K562 (cell line): ENCODE measurements around the gene UPK2. TPM values are rescaled to one million over a fixed set of nuclear protein-coding genes. Genes with fewer than 3 reads are reported as not detected.
A peak's percentile ranks its signal among the peaks of the same experiment; 100 is the strongest.

Experiments used
- ASH1L ChIP-seq: fragments of 450-650 bp; IDR thresholded peaks from 2 replicates; pipeline ENCODE4 v1.6.1; 2018; ENCODE audit warnings: borderline replicate concordance, mild to moderate bottlenecking, low read depth; ENCODE audit not compliant: partially characterized antibody
- BRD4 ChIP-seq: fragments of 200-600 bp; sonication (generic); IDR thresholded peaks from 2 replicates; pipeline ENCODE4 v1.6.1; 2017; ENCODE audit warnings: inconsistent platforms
- ELF4 ChIP-seq: fragments of 450-650 bp; formaldehyde crosslinking; IDR thresholded peaks from 2 replicates; pipeline ENCODE4 v1.4.0; 2022; ENCODE audit warnings: missing genetic modification characterization
- ELK1 ChIP-seq: sonication (generic); formaldehyde crosslinking; IDR thresholded peaks from 2 replicates; pipeline ENCODE4 v1.8.1; 2022; ENCODE audit warnings: missing genetic modification reagents
- EP400 ChIP-seq: fragments of 450-650 bp; IDR thresholded peaks from 2 replicates; pipeline ENCODE4 v1.6.1; 2017; ENCODE audit warnings: antibody characterized with exemption, mild to moderate bottlenecking, moderate library complexity
- ETV1 ChIP-seq: fragments of 450-650 bp; conservative IDR thresholded peaks from 2 replicates; pipeline ENCODE4 v1.6.1; 2016; ENCODE audit warnings: missing genetic modification characterization, control low read depth, low read depth, missing compliant biosample characterization
- ETV6 ChIP-seq, 3 experiments: fragments of 150-350 bp in 1 of 3; sonication (generic) in 1 of 3; formaldehyde crosslinking in 1 of 3; IDR thresholded peaks; 2 replicates each; pipeline versions ENCODE4 v1.6.1 to v1.8.0; 2014 to 2022; ENCODE audit warnings: borderline replicate concordance in 2 of 3, low read depth in 2 of 3, antibody characterized with exemption in 1 of 3, low read length in 1 of 3, mild to moderate bottlenecking in 1 of 3, missing genetic modification reagents in 1 of 3
- FOXK1 ChIP-seq: sonication (generic); formaldehyde crosslinking; IDR thresholded peaks from 2 replicates; pipeline ENCODE4 v1.8.0; 2022; ENCODE audit warnings: missing genetic modification reagents, mild to moderate bottlenecking, borderline replicate concordance
- GATAD2B ChIP-seq: fragments of 450-650 bp; IDR thresholded peaks from 2 replicates; pipeline ENCODE4 v1.6.1; 2017; ENCODE audit warnings: mild to moderate bottlenecking, borderline replicate concordance
- KDM4B ChIP-seq, 2 experiments: fragments of 450-650 bp in 1 of 2; sonication (generic) in 1 of 2; IDR thresholded peaks; 2 replicates each; pipeline ENCODE4 v1.6.1; 2016 to 2017; ENCODE audit warnings: borderline replicate concordance in 2 of 2, antibody characterized with exemption in 1 of 2, low read depth in 1 of 2, mild to moderate bottlenecking in 1 of 2
- PRMT5 ChIP-seq: sonication (generic); formaldehyde crosslinking; IDR thresholded peaks from 2 replicates; pipeline ENCODE4 v1.5.0; 2020; ENCODE audit warnings: missing genetic modification reagents
- RFX5 ChIP-seq: IDR thresholded peaks from 2 replicates; pipeline ENCODE4 v1.6.1; 2011; ENCODE audit warnings: low read depth, mild to moderate bottlenecking, improper control_type of control experiment, low read length
- SIN3B ChIP-seq: fragments of 450-650 bp; IDR thresholded peaks from 2 replicates; pipeline ENCODE4 v1.6.1; 2017; ENCODE audit warnings: low read depth, mild to moderate bottlenecking, moderate library complexity
- SP2 ChIP-seq: IDR thresholded peaks from 2 replicates; pipeline ENCODE4 v1.6.1; 2011; ENCODE audit warnings: mild to moderate bottlenecking, low read depth, low read length, moderate library complexity; ENCODE audit not compliant: poor library complexity, severe bottlenecking; ENCODE audit errors: extremely low read depth
- SRF ChIP-seq, 2 experiments: fragments of 250-450, 450-650 bp in 1 of 2; sonication (Bioruptor Pico) in 1 of 2; sonication (generic) in 1 of 2; formaldehyde crosslinking; IDR thresholded peaks; 2 replicates each; pipeline versions ENCODE4 v1.5.0 to v1.5.1; 2020 to 2022; ENCODE audit warnings: mild to moderate bottlenecking in 1 of 2, missing genetic modification reagents in 1 of 2
- TAF15 ChIP-seq: fragments of 200-400 bp; formaldehyde crosslinking; IDR thresholded peaks from 2 replicates; pipeline ENCODE4 v1.6.1; 2017; ENCODE audit warnings: mild to moderate bottlenecking, low read depth, low read length, moderate library complexity
- TARDBP ChIP-seq: fragments of 450-650 bp; IDR thresholded peaks from 2 replicates; pipeline ENCODE4 v1.6.1; 2016
- TCF7 ChIP-seq: sonication (generic); IDR thresholded peaks from 2 replicates; pipeline ENCODE4 v1.6.1; 2016; ENCODE audit warnings: antibody characterized with exemption, borderline replicate concordance
- THAP7 ChIP-seq: fragments of 250-450 bp; sonication (Bioruptor Pico); IDR thresholded peaks from 2 replicates; pipeline ENCODE4 v1.5.0; 2021
- ZNF655 ChIP-seq: fragments of 250-450 bp; sonication (Bioruptor Pico); IDR thresholded peaks from 2 replicates; pipeline ENCODE4 v1.5.0; 2021
- polyA plus RNA-seq, 8 experiments: library from polyadenylated mRNA; depleted of rRNA in 4 of 8; stranded (reverse) in 5 of 8; unstranded in 3 of 8; fragments of >200 nt; fragmentation: Nextera tagmentation in 2 of 8; fragmentation: Illumina TruSeq in 1 of 8; extraction: Ambion mirVana in 2 of 8; extraction: Trizol in 1 of 8; gene quantifications; 2 replicates each; pipeline versions ENCODE4 v1.2.1 to v1.2.3, GENCODE V29; 2011 to 2014; ENCODE audit warnings: inconsistent platforms in 1 of 8, missing spikeins in 1 of 8
- total RNA-seq, 7 experiments: library from RNA; depleted of rRNA in 6 of 7; stranded (reverse); fragments of >200 nt in 6 of 7; fragmentation: Illumina TruSeq in 2 of 7; extraction: Trizol in 2 of 7; gene quantifications; 2 replicates each; pipeline versions ENCODE4 v1.2.1 to v1.2.3, GENCODE V29; 2011 to 2021; ENCODE audit warnings: low replicate concordance in 1 of 7
- TF ChIP-seq, protein P1 (sequence below), 2 experiments: fragments of 450-650 bp; conservative IDR thresholded peaks; 2 replicates each; pipeline ENCODE4 v1.6.1; 2017; ENCODE audit warnings: mild to moderate bottlenecking in 2 of 2, moderate library complexity in 2 of 2
- TF ChIP-seq, protein P2 (sequence below): fragments of 450-650 bp; IDR thresholded peaks from 2 replicates; pipeline ENCODE4 v1.6.1; 2016; ENCODE audit warnings: low read depth, mild to moderate bottlenecking, moderate library complexity

UPK2 gene
- total and polyA plus RNA-seq, 9 of the 15 experiments (the other 6 are each of a cell fraction or from before 2014, with no cell fraction given), result not detected

DNA sequence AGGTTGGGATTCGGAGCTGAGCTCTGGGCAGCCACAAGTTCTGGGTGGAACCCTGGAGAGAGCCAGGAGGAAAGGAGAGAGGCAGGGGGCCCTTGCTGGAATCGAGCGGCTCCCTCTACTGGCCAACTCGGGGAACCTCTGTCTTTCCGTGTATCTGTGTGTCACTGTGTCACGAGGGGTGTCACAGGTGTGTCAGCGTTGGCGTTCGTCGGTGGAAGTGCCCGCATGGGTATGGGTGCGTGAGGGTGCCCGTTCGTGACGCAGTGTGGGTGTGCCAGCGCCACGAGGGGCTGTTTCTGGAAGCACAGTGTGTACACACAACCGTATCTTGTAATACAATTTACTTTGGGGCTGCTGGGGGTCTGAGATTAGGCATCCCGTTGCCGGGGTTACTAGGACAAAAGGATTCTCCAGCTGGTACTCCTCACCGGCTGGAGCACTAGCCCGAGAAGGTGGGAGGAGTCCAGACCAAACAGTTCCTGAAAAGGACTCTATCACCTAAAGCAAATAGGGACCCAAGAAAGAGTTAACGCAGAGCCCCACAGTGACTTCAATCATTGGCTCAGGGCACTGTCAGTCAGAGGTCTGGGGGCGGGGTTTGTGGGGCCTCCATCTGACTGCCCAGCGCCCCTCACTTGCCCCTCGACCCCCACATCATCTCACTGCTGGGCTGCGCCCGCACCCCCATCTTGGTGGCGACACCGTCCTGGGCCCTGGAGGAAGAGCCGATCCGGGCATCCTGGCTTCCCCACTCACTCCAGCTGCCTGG, 27.8 kb upstream of the UPK2 start (continued):
- no peak for TF ChIP-seq FOXK1 (CRISPR knock-in tag)
- peak; percentile 32; the same call in 1 of the 2 replicates for TF ChIP-seq ETV1
- TF ChIP-seq BRD4, result no peak
- no peak for TF ChIP-seq TAF15
- no peak for TF ChIP-seq ETV6 (IDR thresholded peaks at IDR 0.05; ENCODE audit: borderline replicate concordance in 1 of 2, low read depth in 2 of 2, low read length in 1 of 2)
- TF ChIP-seq ETV6 (CRISPR knock-in tag; IDR thresholded peaks at IDR 0.05; ENCODE audit: borderline replicate concordance), result no peak
- TF ChIP-seq ELK1 (CRISPR knock-in tag), result no peak
- TF ChIP-seq RFX5, result no peak
- no peak for TF ChIP-seq ZNF655 (CRISPR knock-in tag)
- TF ChIP-seq KDM4B (IDR thresholded peaks at IDR 0.05; ENCODE audit: borderline replicate concordance in 2 of 2, low read depth in 1 of 2), result no peak
- TF ChIP-seq TARDBP, result peak; percentile 68; the same call in 1 of the 2 replicates
- TF ChIP-seq PRMT5 (CRISPR knock-in tag), result no peak
- TF ChIP-seq SP2, result peak; percentile 75
- no peak for TF ChIP-seq ELF4 (CRISPR knock-in tag)
- no peak; the same call in 1 of the 2 replicates for TF ChIP-seq GATAD2B
- no peak for TF ChIP-seq TCF7
- no peak for TF ChIP-seq SRF (CRISPR knock-in tag; IDR thresholded peaks at IDR 0.05)
- TF ChIP-seq ASH1L, result no peak
- TF ChIP-seq SIN3B, result peak; percentile 26; the same call in 1 of the 2 replicates
- TF ChIP-seq, protein P1, sequence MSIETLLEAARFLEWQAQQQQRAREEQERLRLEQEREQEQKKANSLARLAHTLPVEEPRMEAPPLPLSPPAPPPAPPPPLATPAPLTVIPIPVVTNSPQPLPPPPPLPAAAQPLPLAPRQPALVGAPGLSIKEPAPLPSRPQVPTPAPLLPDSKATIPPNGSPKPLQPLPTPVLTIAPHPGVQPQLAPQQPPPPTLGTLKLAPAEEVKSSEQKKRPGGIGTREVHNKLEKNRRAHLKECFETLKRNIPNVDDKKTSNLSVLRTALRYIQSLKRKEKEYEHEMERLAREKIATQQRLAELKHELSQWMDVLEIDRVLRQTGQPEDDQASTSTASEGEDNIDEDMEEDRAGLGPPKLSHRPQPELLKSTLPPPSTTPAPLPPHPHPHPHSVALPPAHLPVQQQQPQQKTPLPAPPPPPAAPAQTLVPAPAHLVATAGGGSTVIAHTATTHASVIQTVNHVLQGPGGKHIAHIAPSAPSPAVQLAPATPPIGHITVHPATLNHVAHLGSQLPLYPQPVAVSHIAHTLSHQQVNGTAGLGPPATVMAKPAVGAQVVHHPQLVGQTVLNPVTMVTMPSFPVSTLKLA (conservative IDR thresholded peaks at IDR 0.05), result peak; percentile 60 to 86; a peak in 2 of 4 replicates
- no peak for TF ChIP-seq THAP7 (CRISPR knock-in tag)
- TF ChIP-seq, protein P2, sequence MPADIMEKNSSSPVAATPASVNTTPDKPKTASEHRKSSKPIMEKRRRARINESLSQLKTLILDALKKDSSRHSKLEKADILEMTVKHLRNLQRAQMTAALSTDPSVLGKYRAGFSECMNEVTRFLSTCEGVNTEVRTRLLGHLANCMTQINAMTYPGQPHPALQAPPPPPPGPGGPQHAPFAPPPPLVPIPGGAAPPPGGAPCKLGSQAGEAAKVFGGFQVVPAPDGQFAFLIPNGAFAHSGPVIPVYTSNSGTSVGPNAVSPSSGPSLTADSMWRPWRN, result no peak
- peak; percentile 63 for TF ChIP-seq EP400
